ENCODE results near the gene CA12.
A peak's percentile ranks its signal among the peaks of the same experiment; 100 is the strongest.

The CA12 gene

GRCh38 chr15:63401714-63402497 lies 20.3 kb upstream of the CA12 start:
- no peak for DNase-seq

DNA sequence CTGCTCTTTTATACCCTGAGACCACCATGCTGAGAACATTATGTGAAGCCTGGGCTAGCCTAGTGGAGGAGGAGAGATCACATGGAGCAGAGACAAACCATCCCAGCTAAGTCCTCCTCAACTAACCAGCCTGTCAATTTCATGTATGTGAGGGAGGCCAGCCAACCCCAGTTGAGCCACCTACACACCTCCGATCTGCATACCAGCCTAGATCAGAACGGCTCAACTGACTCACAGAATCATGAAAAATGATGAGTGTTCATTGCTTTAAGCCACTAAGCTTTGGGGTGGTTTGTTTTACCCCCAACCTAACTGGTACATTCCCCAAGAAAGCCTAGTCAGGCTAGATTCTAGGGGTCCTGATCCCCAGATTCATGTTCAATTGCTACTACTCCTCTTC lies 19.4 kb upstream of the CA12 start:
- DNase-seq, result no peak

DNA sequence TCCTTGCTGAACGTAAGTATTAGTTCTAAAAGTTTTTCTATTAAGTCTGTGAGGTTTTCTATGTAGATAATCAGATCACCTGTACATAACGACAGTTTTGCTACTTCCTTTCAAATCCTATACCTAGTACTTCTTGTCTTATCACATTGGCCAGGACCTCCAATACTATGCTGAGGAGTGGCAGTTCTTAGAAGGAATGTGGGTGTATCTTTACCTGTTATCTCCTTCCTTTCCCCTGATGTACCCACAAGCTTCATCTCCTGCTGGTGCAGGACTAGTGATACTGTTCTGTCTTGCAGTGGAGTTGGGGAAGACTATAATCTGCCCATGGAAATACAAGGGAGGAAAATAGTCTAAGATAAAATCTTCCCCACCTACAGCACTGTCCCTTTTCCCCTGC lies 16.8 kb upstream of the CA12 start:
- no peak for DNase-seq

DNA sequence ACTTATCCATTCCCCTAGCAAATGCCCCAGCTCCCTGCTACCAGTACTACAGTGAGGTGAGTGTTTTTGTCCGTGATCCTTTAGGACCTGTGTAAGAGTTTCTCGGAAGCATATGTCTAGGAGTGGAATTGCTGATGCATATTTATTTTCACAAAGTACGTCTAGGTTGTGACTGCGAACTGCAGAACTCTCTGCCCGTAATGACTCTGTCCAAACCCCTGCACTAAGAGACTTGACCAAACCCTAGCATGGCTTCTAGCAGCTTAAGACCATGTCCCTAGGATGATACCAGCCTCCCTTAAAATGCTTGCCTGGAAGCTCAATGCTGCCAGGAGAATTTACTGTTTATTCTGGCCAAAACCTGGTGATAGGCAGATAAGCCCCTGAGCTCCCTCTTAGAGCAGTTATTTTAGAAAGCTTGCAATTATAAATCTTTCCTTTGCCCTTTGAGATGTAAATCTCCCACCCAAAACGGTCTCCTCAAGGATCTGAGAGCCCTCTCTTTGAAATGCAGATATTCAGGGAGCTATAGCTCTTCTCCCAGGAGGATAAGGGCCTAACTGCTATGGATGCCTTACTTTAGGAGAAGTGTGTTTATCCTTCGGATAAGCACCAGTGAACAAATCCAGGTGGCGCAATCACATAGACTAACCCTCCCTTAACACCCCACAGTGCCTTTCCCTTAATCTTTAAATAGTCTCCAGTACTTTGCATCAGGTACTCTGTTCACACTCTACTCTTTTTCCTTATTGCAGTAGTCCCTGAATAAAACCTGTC lies 14.7 kb upstream of the CA12 start:
- DNase-seq, result no peak

- DNase-seq, result no peak
Measured at GRCh38 chr15:63395730-63396151, 14.1 kb upstream of the CA12 start.

DNA sequence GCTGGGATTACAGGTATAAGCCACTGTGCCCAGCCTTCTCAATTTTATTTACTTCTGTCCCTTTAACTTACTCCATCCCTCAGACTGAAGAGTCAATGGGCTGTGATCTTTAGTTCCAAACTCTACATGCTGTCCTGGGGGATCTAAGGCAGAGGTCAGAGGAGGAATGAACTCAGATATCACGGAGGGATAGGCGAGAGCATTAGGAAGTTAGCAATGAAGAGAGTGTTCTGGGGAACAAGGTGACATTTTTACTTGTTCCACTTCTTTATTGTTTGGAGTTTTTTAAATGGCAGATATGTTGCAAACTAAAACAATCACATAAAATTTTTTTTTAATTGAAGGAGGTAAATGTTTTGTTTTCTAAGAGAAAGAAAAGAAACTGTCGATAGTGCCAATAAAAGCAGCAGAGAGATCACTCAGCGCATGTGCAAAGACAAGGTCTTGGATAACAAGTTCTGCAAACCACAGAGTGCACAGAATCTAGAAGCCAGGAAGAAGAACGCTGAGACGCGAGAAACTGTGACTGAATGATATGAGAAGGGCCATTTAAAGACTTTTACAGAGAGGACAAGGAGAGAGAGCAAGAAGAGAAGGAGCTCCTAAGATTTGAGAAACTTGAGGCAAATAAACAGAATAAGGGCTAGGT lies 10.8 kb upstream of the CA12 start:
- DNase-seq, result no peak

DNA sequence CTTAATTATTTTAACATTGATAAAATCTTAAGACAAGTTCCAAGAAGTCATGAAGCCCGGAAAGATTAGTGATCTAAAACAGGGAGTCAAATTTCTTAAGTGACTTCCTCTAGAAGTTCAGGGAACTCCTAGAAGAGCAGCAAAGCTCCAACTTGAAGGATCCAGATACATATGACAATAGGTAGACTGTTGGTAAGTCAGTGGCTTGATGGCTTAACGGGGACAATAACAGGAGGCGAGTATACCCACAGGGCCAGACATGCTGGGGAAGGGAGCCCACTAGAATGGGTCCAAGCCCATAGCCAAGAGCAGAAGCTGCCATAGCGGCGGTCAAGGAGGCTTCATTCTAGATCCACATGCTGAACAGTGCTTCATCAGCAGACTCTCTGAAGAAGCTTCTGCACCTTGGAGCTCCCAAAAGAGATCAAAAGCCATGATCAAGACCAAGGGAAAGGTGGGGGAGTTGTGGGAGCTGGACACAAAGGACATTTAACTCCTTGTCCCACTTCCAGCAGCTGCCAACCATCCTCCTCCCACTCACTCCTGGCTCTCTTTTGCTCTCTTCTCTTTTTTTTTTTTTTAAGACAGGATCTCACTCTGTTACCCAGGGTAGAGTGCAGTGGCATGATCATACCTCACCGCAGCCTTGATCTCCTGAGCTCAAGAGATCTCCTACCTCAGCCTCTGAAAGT lies 10.2 kb upstream of the CA12 start:
- no peak for DNase-seq

DNA sequence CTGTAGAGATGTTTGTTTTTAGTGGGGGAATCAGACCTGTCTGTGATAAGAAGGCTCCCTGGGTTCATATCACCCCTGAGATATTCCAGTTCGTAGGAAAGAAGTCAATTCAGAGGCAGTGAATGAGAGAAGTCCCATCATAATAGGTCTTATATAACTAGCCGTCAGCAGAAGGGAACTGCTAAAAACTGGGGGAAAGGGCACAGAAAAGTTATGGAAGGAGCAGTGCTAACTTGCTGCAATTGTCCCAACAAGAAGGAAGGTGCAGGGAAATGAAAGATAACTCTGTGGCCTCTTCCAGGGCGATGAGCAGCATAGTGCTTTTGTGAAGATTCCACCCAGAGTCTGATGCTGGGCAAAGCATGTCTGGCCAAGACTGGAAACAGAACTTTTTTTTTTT lies 9.0 kb upstream of the CA12 start:
- no peak for DNase-seq

- DNase-seq, result peak; percentile 93 to 98
Measured at GRCh38 chr15:63389902-63390670, 8.4 kb upstream of the CA12 start.

- DNase-seq, result no peak
Measured at GRCh38 chr15:63388511-63388910, 6.9 kb upstream of the CA12 start.

DNA sequence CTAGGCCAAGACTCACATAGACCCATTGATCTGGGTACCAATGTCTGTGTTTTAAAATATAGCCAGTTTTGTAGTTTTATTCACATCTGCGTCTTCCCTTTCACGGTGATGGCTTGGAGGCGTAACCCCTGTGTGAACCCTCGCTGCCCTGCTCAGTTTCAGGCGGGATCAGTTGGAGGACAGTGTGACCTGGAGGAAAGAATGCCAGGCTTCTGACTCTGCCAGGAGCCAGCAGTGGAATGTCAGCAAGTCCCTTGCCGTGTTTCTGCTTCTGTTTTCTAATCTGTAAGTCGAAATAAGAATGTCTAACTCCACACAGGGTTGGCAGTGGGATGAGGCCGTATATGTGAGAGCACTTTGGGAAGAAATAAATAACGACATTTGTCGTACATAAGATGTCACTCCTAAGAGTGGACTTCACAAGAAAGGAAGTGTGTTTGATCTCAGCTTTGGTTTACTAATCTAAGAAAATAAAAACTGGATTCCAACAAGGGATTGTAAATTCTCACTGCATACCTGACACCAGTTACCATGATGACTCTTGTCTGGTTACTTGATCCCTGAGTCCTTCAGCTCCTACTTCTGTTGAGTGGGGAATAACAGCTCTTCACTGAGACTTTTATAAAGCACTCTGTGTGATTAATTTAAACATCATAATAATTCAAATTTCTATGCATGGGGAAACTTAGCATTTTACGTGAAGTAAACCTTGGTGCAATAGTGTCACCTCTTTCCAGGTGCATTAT lies 6.3 kb upstream of the CA12 start:
- no peak for DNase-seq

GRCh38 chr15:63385911-63386531 lies 4.4 kb upstream of the CA12 start:
- no peak for DNase-seq

DNA sequence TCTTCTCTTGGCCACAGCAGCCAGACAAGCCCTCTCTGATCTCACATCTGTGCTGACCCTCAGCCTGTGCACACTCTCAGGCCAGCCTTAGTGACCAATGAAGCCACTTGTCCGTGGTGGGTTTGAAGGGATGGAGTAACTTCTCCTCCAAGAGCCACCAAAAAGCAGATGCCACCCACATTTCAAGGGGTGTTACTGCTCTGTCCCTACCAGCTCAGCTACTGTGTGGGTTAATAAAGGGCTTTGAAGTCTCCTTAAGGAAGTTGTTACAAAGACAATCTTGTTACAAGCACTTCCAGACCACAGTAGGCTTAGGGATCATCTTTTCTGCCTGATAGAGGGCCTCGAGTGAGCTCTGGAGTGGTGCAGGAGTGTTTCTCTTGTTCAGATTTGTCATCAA lies 3.3 kb upstream of the CA12 start:
- no peak for DNase-seq

- no peak for DNase-seq
Measured at GRCh38 chr15:63382966-63383710, 1.5 kb upstream of the CA12 start.

DNA sequence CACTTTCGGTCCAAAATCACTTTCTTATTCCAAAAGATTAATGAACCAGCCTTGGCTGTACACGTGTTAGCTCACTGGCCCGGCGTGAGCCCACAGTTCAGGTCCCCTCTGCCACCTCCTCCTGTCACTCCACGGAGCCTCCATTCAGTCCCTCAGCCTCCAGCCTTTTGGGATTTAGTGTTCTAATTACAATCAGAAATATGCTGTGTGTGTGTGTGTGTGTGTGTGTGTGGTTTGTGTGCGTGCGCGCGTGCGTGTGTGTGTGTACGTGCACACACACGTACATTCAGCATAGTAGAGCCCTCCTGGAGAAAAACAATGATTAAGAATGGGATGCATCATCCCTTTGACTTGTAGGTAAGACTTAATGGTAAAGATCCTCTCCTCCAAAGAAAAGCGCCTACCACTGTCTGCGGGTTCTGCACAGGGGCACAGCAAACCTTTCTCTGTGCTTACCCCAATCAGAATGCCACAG lies 801 bp downstream of the CA12 start:
- DNase-seq, result no peak

GRCh38 chr15:63380151-63380807 lies 1.4 kb downstream of the CA12 start:
- DNase-seq, result no peak

DNA sequence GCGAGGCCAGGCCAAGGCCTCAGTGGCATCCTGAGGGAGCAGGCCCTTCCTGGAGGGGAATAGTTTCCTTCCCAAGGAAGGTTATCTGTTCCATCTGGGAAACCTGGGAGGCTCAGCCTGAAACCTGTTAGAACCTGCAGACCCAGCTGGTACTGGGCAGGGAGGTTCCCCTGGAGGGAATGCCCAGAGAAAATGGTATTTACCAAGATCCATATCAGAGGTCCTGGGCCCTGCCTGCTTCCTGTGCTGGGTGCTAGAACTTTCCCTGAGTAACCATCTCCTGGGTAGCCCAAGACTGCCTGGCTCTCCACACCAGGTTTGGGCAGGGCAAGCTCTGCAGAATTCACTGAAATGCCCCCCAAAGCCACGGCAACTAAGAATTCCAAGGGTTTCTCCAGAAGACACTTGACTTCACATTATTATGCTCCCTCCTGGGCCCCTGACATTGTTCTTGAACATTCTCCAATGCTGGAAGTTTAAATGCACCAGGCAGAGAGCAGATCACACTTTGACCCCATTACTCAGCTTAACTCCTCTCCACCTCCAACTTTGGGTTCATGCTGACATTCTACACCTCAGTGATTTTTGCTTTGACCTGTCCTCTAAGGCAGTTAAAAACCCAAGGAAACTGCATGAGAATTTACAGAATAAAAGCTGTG lies 2.0 kb downstream of the CA12 start:
- no peak for DNase-seq

GRCh38 chr15:63378946-63379345 lies 2.7 kb downstream of the CA12 start:
- no peak for DNase-seq

Data from NCI-H2081 (cell line).